ENCODE results near the gene OTOF. TPM values are rescaled to one million over a fixed set of nuclear protein-coding genes. Genes with fewer than 3 reads are reported as not detected.

OTOF gene
- polyA plus RNA-seq, 1 donor from 2014 or later, result not detected

- Mint-ChIP-seq H3K9me3 (no peaks in the 10 kb centered on the region), H3K27ac (no peak overlapping the region), H3K4me3 (no peak overlapping the region), H3K27me3 (no peaks in the 10 kb centered on the region), H3K4me1 (no peaks in the 10 kb centered on the region), H3K36me3 (peaks cover 2% of the 10 kb centered on the region)
Observed at GRCh38 chr2:26458365-26459042, 19.4 kb downstream of the OTOF start.

DNA sequence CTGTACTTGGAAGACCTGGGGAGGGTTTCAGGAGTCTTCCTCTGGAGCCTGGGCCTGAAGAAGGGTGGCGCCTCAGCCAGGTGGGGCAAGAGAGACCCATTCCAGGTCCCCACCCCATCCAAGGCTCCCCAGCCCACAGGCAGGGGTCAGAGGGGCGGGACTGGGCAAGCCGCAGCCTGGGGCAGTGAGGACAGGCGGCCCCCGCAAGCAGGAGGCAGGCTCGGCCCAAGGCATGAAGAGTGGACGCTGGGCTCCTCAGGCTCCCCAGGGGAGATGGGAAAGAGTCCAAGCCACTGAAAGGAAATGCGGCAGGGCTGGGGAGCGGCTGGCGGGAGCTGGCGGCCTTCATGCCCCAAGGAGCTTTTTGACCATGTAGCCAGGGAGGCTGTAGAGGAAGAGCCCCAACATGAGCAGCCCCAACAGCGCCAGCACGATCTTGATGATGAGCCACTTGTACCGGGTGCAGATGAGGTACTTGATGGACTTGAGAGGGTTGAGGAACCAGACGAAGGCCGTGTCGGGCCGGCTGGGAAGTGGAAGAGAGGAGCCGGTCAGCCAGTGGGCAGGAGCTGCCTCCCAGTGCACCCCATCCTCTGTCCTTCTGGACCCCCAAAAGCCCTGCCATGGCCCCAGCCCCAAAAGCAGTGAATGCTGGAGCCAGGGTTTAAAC is 20.1 kb downstream of the OTOF start:
- Mint-ChIP-seq H3K27ac (no peak overlapping the region), H3K27me3 (no peaks in the 10 kb centered on the region), H3K9me3 (no peaks in the 10 kb centered on the region), H3K36me3 (peaks cover 2% of the 10 kb centered on the region), H3K4me3 (no peak overlapping the region), H3K4me1 (no peaks in the 10 kb centered on the region)

GRCh38 chr2:26457251-26457666 is 20.7 kb downstream of the OTOF start:
- H3K9me3 Mint-ChIP-seq, result no peaks in the 10 kb centered on the region
- peaks cover 2% of the 10 kb centered on the region for H3K36me3 Mint-ChIP-seq
- no peaks in the 10 kb centered on the region for H3K27me3 Mint-ChIP-seq
- no peaks in the 10 kb centered on the region for H3K4me1 Mint-ChIP-seq
- no peak overlapping the region for H3K27ac Mint-ChIP-seq
- H3K4me3 Mint-ChIP-seq, result no peak overlapping the region

DNA sequence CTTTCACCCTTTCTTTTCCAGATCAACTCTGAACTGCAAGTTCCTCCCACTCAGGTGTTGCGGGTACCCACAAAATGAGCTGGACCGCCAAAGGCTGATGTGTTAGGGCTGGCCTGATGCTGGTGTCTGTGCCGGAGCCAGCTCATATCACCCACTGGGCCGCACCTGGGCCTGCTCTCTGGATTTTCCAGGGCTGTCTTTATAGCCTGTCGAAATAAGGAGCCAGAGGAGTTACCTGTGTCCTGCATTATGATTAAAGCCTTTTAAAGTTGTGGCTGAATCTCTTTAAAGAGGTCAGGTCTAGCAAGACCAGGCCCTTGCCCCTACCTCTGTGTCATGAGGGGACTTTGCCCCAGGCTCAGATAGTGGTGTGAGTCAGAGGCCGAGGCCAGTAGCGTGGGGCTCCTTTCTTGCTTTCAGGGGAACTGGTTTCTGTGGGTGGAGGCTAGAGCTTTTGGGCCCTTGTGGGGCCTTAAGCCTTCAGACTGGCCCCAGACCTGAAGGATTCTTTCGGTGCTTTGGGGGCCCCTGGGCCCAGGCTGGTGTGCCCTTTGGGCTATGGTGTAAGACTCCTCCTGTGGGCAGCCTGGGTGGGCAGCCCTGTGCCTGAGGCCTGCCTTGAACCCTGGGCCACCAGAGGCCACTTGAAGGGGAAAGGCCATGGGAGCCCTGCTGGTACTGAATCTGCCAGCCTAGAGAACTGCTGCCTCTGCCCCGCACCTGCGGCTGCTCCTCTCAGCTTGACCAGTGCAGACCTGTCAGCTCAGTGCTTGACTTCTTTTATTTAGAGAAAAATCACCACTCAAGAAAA is 21.3 kb downstream of the OTOF start:
- H3K36me3 Mint-ChIP-seq, result peaks cover 2% of the 10 kb centered on the region
- H3K27me3 Mint-ChIP-seq, result no peaks in the 10 kb centered on the region
- peaks cover 0 to 3% (median 0%) of the 10 kb centered on the region in 3 donors for H3K9me3 Mint-ChIP-seq
- no peaks in the 10 kb centered on the region for H3K4me1 Mint-ChIP-seq
- H3K27ac Mint-ChIP-seq, result no peak overlapping the region
- no peak overlapping the region for H3K4me3 Mint-ChIP-seq

- no peaks in the 10 kb centered on the region for H3K4me1 Mint-ChIP-seq
- H3K27me3 Mint-ChIP-seq, result no peaks in the 10 kb centered on the region
- no peak overlapping the region for H3K4me3 Mint-ChIP-seq
- peaks cover 2% of the 10 kb centered on the region for H3K36me3 Mint-ChIP-seq
- H3K27ac Mint-ChIP-seq, result no peak overlapping the region
- peaks cover 0 to 5% (median 2%) of the 10 kb centered on the region in 3 donors for H3K9me3 Mint-ChIP-seq
Observed at GRCh38 chr2:26455670-26456439, 22.1 kb downstream of the OTOF start.

GRCh38 chr2:26455037-26455669 is 22.8 kb downstream of the OTOF start:
- Mint-ChIP-seq H3K4me1 (no peaks in the 10 kb centered on the region), H3K27me3 (no peaks in the 10 kb centered on the region), H3K36me3 (peaks cover 2% of the 10 kb centered on the region), H3K27ac (no peak overlapping the region), H3K9me3 (peaks cover 0 to 5% (median 2%) of the 10 kb centered on the region in 3 donors), H3K4me3 (no peak overlapping the region)

DNA sequence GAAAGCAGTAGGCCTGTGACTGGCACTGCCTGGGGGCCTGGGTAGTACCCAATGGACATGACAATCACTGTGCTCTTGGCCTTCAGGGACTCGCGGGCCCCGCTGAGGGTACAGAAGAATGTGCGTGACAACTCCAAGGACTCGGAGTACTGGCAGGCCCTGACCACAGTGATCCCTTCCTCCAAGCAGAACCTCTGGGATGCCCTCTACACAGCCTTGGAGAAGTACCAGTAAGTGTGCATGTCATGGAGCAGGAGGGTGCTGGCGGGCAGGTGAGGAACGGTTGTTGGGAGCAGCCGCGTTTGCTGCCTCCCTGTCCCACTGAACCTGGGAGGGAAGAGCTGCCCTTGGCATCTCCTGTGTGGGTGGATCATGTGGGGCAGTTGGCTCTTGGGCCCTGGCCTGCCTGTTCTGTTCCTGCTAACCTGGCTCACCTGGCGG is 23.3 kb downstream of the OTOF start:
- H3K27ac Mint-ChIP-seq, result no peak overlapping the region
- H3K4me1 Mint-ChIP-seq, result no peaks in the 10 kb centered on the region
- no peak overlapping the region for H3K4me3 Mint-ChIP-seq
- peaks cover 2% of the 10 kb centered on the region for H3K36me3 Mint-ChIP-seq
- no peaks in the 10 kb centered on the region for H3K27me3 Mint-ChIP-seq
- H3K9me3 Mint-ChIP-seq, result peaks cover 0 to 5% (median 2%) of the 10 kb centered on the region in 3 donors

GRCh38 chr2:26453421-26454329 is 24.2 kb downstream of the OTOF start:
- H3K9me3 Mint-ChIP-seq, result peaks cover 0 to 5% (median 2%) of the 10 kb centered on the region in 3 donors
- peaks cover 2% of the 10 kb centered on the region for H3K36me3 Mint-ChIP-seq
- no peaks in the 10 kb centered on the region for H3K27me3 Mint-ChIP-seq
- no peak overlapping the region for H3K4me3 Mint-ChIP-seq
- H3K27ac Mint-ChIP-seq, result no peak overlapping the region
- H3K4me1 Mint-ChIP-seq, result no peaks in the 10 kb centered on the region

DNA sequence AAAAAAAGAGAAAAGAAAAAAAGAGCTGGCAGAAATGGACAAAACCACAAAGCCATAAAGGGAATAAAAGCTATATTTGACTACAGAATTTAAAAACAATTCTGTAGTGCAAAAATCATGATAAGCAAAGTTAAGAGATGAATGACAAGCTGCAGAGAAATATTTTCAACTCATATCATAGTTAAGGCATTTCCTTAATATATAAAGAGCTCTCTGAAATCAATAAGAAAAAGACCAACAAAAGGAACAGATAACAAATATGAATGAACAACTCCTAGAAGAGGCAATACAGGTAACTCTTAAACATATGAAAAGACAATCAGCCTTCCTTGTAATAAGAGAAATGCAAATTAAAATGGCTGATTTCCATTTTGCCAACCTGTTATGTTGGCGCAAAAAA is 26.2 kb downstream of the OTOF start:
- peaks cover 0 to 5% (median 2%) of the 10 kb centered on the region in 3 donors for H3K9me3 Mint-ChIP-seq
- no peak overlapping the region for H3K27ac Mint-ChIP-seq
- peaks cover 2% of the 10 kb centered on the region for H3K36me3 Mint-ChIP-seq
- H3K4me3 Mint-ChIP-seq, result no peak overlapping the region
- no peaks in the 10 kb centered on the region for H3K4me1 Mint-ChIP-seq
- H3K27me3 Mint-ChIP-seq, result peaks cover 2% of the 10 kb centered on the region

GRCh38 chr2:26450031-26450635 is 27.8 kb downstream of the OTOF start:
- Mint-ChIP-seq H3K27ac (no peak overlapping the region), H3K9me3 (peaks cover 0 to 5% (median 2%) of the 10 kb centered on the region in 3 donors), H3K4me3 (no peak overlapping the region), H3K36me3 (no peaks in the 10 kb centered on the region), H3K4me1 (no peaks in the 10 kb centered on the region), H3K27me3 (peaks cover 2% of the 10 kb centered on the region)

GRCh38 chr2:26449278-26450030 is 28.5 kb downstream of the OTOF start:
- no peak overlapping the region for H3K4me3 Mint-ChIP-seq
- peaks cover 0 to 5% (median 2%) of the 10 kb centered on the region in 3 donors for H3K9me3 Mint-ChIP-seq
- peaks cover 2% of the 10 kb centered on the region for H3K27me3 Mint-ChIP-seq
- H3K36me3 Mint-ChIP-seq, result no peaks in the 10 kb centered on the region
- H3K4me1 Mint-ChIP-seq, result no peaks in the 10 kb centered on the region
- no peak overlapping the region for H3K27ac Mint-ChIP-seq

- peaks cover 0 to 5% (median 2%) of the 10 kb centered on the region in 3 donors for H3K9me3 Mint-ChIP-seq
- H3K4me1 Mint-ChIP-seq, result no peaks in the 10 kb centered on the region
- H3K27ac Mint-ChIP-seq, result no peak overlapping the region
- peaks cover 2% of the 10 kb centered on the region for H3K27me3 Mint-ChIP-seq
- H3K36me3 Mint-ChIP-seq, result no peaks in the 10 kb centered on the region
- H3K4me3 Mint-ChIP-seq, result no peak overlapping the region
Observed at GRCh38 chr2:26448651-26449050, 29.3 kb downstream of the OTOF start.

GRCh38 chr2:26444236-26444635 is 33.7 kb downstream of the OTOF start:
- Mint-ChIP-seq H3K4me1 (no peaks in the 10 kb centered on the region), H3K27me3 (peaks cover 4% of the 10 kb centered on the region), H3K4me3 (no peak overlapping the region), H3K27ac (no peak overlapping the region), H3K36me3 (no peaks in the 10 kb centered on the region), H3K9me3 (no peaks in the 10 kb centered on the region)

All from IgD-negative memory B cell (primary cell).